ENCODE results near the gene KCNJ18.
"Not testable (repeated sequence)": the region's sequence is repeated elsewhere in the genome, so short reads cannot be mapped to it uniquely, and the experiment has no call there.

The KCNJ18 gene

DNA sequence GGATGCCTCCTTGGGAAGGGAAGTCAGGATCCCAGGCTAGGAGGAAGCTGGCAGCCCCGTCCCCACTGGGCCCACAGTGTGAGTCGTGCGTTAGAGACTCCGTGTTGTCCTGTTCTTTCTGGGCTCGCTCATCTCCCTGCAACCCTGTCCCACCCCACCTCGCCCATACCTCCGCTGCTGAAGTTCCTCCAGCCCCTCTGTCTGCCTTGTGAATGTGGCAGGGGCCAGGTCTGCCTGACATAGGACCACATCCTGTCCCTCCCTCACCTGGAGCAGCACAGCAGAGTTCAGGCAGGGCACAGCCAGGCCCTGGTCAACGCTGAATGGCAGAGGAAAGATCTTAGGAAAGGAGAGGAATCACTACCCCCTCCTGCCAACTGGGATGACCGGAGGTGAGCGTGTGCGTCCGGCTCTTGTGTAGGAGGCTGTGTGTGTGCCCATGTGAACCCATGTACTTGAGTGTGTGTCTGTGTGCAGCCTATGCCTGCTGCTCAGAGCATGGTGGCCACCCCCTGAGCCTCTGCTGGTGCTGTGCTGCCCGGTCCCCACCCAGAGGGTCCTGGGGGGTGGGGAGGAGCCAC is 12.8 kb downstream of the KCNJ18 start:
- no peak for DNase-seq

DNA sequence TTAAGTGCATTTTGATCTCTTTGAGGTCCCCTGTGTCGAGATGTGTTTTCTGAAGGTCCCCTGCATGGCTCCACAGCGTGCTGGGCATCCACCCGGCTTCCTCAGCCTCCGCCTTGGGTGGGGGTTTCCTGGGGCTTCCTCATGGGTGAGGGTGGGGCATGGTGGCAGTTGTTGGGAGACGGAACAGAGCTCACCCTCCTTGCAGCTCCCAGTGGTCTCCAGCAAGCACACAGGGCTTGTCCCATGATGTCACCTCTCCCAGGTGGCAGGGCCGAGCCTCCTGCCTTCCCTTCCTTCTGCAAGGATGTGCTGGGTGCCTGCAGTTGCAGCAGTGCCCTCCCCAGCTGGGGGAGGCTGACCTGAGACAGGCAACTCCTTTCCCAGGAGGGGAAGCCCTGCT is 13.4 kb downstream of the KCNJ18 start:
- not testable (repeated sequence) for DNase-seq

DNA sequence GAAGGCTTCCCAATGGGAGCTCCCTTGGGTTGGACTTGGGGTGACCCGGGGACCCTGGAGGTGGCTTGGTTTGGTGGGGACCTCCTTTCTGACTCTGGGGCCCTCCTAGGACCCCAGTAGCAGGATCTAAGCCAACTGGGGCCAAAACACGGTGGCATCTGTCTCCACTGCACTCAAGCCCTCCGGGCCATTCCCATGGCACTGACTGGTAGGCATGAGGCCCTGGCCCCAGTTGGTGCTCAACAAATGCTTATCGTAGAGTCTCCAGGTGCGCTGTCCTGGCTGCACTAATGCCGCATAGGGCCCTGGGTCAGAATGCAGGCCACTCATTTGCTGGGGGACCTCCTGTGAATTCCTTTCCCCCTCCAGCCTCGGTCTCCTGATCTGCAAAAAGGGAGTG is 14.2 kb downstream of the KCNJ18 start:
- DNase-seq = not testable (repeated sequence)

DNA sequence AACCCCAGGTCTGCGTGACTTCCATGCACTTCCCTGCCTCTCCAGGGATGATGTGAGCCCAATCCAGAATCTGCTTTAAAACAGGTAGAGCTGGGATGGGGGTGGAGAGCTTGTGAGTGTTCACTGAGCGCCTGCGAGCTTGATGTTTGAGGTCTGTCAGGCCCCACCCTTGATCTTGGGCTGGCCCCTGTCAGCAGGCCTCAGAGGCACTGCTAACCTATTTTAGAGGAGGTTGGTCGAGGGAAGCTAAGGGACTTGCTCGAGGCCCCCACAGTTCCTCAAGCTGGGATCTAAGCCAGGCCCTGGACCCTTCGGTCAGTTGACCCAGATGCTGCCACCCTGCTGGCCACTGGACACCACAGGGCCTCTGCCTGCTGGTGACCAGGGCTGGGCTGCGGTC is 14.8 kb downstream of the KCNJ18 start:
- not testable (repeated sequence) for DNase-seq

DNA sequence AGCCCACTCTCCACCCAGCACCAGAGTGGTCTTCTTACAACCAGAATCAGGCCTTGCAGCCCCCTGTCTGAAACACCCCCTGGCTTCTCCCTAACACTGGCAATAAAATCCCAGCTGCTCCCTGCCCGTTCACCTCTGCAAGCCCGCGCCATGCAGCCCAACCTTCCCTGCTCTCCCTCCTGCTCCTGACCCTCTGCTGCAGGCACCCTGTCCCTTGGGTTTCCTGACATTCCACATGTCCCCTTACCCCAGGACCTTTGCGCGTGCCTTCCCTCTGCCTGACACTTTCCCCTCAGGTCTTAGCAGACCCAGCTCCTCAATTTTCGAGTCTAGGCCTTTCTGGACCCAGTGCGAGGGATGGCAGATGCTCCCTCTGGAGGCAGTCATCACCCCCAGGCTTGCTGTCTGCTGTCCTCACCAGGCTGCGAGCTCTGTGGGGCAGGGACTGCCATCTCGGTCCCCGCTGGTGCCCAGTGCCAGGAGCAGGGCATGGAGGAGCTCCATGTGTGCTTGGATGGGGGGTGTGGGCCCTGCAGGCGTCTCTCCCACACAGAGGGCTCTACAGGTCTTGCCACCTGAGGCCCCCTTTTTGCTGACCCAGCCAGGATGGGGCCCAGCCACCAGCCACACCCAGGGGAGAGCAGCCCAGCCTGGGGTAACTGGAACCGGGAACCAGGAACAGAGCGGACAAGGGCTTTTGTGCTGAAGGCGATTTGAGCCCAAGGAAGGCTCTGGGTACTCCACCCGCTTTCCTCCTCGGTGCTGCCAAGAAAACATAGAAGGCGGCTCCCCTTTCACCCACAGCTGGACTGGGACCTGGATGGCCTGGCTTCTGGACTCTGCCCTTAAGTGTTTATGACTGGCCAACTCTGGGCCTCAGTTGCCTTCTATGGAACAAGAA is 15.6 kb downstream of the KCNJ18 start:
- DNase-seq = not testable (repeated sequence)

DNA sequence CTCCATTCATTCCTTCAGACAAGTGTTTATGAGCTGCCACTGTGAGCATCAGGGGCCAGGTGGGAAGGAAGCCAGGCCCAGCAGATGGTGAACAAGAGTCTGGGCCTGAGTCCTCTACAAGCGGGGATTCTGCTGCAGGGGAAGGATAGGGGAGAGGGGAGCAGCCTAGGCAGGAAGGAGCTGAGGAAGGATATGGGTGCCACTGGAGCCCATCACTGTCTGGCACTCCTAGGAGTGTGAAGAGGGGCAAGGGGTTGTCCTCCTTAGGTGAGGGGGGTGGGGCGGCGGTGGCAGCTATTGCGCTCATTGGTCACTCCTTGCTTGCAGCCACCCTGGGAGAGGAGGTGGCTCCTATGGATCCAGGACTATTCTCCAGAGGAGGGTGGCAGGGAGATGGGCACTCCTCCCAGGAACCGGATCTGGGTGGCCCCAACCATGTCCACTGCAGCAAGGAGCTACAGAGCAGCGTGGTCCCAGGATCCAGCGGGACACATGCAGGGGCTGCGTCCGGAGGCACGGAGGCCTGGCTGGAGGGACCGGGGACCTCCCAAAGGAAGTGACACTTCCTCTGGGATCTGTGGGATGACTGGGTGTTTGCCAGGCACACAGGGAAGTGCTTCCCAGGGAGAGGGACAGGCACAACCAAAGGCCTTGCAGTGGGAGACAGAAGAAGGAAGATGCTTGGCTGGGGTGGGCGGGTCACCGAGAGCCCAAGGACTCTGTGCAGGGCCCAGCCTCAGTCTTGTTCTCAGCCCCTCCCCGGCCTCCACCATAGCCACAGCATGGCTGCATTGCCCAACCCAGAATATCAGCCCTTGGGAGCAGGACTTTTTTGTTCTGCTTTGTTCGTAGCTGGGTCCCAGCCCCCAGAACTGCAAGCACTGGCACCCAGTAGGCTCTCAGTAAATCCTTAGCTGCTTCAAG is 16.6 kb downstream of the KCNJ18 start:
- DNase-seq = not testable (repeated sequence)

DNA sequence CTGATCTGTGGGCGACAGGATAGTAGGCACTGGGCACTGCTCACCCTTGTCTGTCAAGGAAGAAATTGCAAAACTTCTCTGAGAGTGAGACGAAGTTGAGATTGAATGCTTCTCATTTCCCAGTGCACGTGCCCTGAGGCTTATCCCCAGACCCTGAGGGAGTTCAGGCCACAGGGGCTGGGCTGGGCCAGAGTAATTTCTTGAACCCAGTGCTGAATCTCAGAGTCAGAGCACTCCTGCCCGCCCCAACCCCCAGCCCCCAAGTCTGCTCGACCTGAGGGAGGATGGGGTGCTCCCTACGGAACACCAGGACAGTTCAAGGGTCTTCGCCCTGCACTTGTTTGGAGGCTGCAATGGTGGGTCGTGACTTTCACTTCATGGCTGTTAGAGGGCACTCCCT is 17.7 kb downstream of the KCNJ18 start:
- DNase-seq = not testable (repeated sequence)

DNA sequence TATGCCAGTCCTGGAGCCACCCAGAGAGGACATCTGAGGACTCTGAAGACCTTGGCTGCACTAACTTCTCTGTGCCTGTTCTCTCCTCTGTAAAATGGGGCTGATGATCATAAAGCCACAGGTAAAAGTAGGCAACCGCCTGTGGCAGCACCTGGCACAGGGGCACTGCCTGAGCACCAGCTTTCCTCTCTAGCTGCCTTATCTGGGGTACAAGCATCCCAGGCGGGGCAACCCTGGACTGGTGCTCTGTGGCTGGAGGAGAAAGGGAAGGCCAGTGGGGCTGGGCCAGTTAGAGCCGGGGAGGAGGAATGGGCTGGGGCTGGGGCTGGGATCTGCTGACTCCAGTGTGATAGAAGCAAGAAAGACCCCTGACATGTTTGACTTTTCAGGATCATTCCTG is 18.2 kb downstream of the KCNJ18 start:
- not testable (repeated sequence) for DNase-seq

DNA sequence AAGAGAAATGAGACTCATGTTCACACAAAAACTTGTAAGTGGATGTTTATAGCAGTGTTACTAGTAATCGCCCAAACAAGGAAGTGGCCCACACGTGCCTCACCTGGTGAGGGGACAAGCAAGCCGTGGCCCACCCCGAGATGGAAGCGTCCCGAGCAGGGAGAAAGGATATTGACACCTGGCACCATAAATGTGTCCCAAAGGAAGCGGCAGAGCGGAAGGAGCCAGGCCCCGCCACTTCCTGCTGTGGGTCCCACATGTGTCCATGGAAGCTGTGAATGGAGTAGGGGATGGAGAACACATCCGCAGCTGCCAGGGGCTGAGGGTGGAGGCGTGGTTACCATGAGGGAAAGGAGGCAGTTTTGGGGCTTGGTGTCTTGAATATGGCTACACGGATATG is 18.9 kb downstream of the KCNJ18 start:
- no peak for DNase-seq

DNA sequence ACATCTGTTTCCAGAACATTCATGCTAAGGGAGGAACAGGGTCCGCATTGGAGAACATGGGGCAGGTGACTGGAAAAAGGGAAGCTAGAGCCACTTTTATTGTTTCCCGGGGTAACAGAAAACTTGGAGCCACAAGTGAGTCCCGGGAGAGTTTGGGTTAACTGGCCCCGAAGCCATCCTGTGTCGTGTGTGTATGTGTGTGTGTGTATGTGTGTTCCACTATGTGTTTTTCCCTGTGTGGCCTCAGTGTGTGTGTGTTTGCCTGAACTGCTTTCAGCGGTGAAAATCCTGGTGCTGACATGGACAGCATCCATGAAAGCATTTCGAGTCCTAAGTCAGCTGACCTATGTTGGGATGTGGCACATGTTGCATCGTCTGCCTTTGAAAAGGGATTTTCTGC is 20.7 kb downstream of the KCNJ18 start:
- not testable (repeated sequence) for DNase-seq

DNA sequence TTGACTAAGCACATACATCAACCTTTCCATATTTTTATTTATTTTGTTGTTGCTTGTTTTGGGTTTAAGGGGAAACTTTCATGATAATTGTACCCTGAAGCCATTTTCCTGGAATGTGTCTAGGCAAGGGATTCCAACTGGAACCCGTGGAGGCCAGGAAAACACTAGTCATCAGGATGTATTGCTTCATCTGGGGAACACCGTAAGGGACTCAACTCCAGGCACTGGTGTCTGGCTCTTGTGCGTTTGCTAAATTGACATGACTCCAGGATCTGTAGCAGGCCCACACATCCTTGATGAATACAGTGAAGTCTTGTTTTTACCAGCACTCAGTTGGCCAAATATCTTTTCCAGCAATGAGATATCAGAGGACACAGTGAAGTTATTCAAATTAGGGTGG is 21.3 kb downstream of the KCNJ18 start:
- DNase-seq = not testable (repeated sequence)

DNA sequence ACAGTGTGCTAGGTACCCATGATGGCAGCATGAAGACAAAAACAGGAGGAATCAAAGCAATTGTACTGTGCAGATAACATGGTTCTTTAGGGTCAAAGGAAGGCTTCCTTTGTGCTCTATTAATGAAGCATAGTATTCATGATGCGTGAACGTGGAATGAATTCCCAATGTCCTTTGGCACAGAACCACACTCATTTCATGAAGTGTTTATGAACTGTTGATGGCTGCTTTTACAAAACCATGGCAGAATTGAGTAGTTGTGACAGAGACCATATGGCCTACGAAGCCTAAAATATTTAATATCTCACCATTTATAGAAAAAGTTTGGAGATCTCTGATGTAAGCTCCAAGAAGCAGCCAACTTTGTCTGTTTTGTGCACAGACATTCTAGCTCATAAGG is 22.4 kb downstream of the KCNJ18 start:
- DNase-seq = not testable (repeated sequence)

DNA sequence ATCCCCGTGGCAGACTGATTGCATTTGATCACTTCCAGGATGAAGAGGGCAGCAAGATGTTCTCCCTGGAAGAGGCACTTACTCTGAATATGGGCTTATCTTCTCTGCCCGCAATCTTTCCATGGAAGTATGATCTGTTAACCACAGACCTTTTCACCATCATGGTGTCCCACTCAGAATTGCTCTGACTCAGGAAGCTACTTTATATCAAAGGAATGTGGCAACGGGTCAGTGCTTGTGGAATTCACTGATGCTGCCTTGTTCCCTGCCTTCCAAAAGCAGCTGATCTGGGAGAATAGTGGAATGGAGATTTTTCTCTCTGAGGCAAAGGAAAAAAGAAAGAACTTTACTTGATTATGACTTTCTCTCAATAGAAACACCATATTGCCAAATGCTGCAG is 23.6 kb downstream of the KCNJ18 start:
- not testable (repeated sequence) for DNase-seq

DNA sequence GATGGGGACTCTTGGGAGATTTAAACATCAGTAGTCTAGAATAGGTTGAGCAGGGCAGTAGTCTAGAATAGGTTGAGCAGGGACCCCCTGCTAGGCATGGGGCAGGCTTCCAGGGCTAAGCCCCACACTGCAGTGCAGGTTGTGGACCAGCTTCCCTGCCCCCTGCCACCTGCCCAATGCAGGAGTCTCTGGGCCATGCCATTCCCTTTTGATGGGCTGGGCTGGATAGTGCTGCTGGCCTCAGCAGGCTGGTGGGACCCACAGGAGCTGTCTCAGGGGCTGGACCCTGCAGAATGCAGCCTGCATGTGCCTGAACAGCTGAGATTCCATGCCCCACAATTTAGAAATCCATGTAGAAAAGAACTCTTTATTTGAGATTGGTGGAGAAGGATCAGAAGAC is 26.6 kb downstream of the KCNJ18 start:
- not testable (repeated sequence) for DNase-seq

DNA sequence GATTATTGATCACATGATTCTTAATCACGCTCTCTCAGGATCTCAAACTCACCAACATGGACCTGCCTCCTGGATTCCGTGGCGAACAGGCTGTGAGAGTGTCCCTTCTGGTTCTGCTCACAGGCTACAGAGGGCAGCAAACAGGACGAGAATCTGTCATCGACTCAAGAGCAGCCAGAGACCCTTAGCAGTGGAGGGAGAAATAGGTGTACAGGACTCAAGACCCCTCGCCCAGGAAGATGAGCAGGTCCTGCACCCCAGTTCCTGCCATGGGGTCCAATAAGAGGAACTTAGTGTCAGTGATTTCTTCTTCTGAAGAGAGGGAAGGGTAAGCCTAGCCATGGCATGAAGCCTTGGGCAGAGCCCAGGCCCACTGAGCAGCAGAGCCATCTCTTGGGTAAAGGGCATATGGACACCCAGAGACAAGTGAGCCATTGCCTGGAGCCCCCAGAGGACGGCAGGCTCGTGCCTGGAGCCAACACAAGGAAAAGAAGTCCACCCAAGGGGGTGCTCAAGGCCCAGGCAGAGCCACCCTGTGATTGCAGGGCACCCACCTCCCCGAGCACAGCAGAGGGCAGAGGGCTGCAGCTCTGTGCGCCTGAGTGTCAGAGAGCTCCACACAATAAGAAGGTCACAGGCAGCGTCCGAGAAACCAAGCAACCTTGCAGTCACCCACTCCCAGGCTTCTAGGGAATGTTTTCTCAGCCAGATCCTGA is 27.3 kb downstream of the KCNJ18 start:
- DNase-seq = not testable (repeated sequence)

DNA sequence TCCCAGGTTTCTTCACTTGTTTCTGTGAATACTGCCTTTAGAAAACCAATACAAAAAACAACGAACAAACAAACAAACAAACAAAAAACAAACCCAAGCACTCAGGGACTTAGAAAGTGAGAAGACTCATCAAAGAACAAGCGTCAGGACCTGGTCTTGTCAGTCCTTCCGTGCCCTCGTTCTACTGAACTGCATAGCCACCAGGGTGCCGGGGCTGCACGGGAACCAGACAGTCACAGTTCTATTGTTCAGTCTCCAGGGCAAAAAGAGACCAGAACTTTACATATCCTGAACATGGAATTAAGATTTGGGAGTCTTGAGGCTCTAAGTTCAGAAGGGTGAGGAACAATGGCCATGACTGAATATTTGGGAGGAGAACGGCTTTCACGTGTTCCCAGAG is 28.2 kb downstream of the KCNJ18 start:
- not testable (repeated sequence) for DNase-seq

DNA sequence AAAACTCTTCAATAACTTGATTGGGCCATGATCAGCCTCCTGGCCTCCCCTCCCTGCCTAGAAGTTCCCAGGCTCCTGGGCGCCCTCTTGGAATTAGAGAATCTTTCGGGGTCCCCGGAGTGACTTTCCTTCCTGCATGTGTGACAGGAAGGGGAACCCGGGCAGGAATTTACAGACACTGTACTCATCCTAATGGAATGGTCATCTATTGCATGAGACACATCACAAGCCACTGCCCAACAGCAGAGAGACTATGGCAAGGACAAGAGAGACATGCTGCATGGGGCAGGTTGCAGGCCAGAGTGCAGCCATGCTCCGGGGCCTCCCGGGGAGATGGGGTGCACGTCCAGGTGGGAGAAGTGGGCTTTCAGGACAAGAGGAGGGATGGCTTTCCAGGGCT is 29.9 kb downstream of the KCNJ18 start:
- not testable (repeated sequence) for DNase-seq

DNA sequence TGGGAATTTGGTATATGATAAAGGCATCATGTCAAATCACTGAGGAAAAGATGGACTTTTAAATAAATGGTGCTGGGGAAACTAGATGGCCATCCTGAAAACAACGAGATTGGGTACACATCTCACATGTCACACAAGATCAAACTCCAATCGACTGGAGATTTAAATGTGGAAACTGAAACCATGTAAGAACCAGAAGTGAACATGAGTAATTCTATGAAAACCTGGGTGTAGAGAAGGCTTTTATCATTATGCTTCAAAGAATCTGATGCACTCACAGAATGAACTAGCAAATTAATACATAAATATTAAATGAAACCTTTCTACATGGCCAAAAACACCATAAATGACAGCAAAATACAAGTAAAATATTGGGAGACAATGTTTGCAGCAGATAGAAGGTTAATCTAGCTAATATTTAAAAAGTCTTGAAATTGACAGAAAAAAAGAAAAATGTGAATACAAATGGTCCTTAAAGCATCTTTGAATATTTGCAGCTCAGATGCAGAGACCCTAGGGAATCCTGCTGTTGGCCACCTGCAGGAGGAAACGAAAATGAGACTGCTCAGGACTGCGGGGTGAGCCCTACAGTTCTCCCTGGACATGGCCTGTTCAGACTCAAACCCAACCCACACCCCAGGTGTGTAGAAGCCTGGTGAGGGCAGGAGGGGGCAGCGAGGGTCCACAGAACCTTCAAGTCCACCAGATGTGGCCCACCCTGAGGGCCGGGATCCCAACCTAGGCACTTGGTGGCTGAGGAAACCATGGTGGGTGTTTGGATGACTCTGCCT is 32.1 kb downstream of the KCNJ18 start:
- DNase-seq = not testable (repeated sequence)

DNA sequence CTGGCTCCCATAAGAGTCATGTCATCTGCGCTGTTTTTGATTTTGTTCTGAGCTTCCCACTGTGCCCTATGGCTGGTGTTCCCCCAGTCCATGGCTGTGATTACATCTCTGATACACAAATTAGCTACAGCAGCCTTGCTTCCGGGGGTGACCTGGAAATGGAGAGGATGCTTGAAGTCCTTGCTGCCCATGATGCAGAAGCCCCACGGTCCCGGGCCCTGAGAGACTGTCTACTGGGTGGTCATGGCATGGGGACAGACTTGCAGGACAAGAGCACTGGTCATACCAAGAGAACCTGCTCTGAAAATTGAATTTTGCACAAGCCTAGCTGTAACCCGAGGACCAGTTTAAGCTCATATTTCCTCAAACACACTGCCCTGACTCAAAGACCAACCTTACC is 38.8 kb downstream of the KCNJ18 start:
- DNase-seq = not testable (repeated sequence)

DNA sequence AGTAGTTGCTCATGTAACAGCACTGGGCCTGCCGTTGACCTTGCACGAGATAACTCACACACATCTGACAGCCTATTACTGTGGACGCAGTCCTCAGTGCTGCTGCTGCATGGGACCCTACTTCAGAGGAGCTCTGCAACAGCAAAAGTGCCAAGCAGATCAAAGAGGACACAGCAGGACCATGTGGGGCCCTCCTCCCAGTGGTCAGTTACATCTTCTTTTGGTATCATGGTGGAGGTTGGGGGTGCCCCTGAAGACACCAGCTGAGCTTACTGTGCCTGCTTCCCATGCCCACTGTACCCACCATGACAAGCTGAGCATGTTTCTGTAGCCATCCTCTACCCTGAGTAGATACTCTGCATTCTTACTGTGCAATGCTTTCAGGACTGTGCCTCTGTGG is 41.6 kb downstream of the KCNJ18 start:
- not testable (repeated sequence) for DNase-seq

DNA sequence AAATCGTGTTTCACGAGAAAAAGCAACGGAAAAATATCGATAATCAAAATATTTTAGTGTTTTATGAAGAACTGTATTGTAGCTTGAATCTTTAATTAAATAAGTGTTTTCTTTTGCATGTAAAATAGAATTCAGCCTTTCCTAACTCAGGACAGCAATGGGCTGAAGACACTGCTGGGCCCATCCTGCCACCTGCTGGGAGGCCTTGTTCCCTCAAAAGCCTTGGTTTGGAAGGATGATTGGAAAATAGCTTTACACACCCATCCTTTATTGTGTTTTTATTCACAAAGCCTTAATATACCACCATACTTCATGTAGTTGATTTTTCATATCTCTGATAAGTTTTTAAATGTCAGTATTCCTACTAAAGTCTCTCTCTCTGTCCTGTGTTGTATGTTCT is 43.5 kb downstream of the KCNJ18 start:
- not testable (repeated sequence) for DNase-seq
